ENCODE measurements around the gene SSUH2.

The SSUH2 gene

DNA sequence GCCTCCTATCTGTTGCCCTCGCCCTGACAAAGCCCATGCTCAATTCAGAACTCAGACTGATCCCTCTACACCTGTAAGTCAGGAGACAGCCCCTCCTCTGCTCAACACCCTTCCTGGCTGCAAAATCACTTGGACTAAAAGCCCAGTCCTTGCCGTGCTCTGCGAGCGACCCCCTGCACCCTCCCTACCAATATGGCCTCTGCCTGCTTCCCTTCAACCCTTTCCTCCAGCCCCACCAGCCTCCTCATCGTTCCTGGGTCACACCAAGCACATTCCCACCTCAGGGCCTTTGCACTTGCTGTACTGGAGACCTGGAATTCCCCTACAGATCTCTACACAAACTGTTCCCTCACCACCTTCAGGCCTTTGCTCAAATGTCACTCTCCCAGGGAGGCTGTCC, 5.2 kb upstream of the SSUH2 start:
- DNase-seq (ENCODE audit: extremely low read depth, low read depth): no peak
- no peak overlapping the region for H3K4me3 ChIP-seq (replicated peaks; ENCODE audit: low read depth, low read length)
- TF ChIP-seq, protein P1, sequence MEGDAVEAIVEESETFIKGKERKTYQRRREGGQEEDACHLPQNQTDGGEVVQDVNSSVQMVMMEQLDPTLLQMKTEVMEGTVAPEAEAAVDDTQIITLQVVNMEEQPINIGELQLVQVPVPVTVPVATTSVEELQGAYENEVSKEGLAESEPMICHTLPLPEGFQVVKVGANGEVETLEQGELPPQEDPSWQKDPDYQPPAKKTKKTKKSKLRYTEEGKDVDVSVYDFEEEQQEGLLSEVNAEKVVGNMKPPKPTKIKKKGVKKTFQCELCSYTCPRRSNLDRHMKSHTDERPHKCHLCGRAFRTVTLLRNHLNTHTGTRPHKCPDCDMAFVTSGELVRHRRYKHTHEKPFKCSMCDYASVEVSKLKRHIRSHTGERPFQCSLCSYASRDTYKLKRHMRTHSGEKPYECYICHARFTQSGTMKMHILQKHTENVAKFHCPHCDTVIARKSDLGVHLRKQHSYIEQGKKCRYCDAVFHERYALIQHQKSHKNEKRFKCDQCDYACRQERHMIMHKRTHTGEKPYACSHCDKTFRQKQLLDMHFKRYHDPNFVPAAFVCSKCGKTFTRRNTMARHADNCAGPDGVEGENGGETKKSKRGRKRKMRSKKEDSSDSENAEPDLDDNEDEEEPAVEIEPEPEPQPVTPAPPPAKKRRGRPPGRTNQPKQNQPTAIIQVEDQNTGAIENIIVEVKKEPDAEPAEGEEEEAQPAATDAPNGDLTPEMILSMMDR (IDR thresholded peaks at IDR 0.05; ENCODE audit: low read depth, low read length, missing control alignments): no peak

DNA sequence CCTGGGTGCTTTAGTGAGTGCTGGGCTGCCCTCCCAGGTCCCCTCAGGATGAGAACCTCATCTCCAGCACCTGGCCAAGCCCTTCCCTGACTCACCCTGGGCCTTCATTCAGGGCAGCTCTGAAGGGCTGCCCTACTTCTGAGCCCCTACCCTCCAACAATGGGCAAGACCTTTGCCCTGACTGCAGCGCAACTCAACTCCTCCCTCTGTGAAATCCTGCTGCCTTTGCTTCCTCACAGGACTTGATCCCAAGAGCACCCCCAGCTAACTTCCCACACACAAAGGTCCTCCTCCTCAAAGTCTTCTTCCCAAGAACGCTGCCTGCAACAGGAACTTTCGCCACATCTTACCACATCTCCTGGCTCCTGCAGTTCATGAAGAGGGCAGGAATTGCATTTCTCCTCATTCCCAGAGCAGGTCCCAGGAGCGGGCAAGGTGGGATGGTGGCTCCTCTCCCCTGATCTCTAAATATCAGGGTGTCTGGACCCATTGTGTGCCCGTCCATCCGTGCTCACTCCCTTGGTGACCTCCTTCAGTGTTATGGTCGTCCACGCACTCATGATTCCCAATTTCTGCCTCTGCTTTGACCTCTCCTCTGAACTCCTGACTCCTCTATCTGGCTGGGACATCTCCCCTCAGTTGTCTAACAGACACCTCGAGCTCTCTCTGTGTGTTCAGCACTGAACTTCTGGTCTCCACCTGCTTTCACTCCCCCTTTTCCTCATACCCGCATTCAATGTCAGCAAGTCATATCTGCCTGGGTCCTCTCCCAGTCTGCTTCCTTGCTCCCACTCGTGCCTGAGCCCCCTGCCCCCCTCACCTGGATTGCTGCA, 4.5 kb upstream of the SSUH2 start:
- TF ChIP-seq, protein P1 (IDR thresholded peaks at IDR 0.05; ENCODE audit: low read depth, low read length, missing control alignments): no peak
- H3K4me3 ChIP-seq (replicated peaks; ENCODE audit: low read depth, low read length): no peak overlapping the region
- no peak for DNase-seq (ENCODE audit: extremely low read depth, low read depth)

DNA sequence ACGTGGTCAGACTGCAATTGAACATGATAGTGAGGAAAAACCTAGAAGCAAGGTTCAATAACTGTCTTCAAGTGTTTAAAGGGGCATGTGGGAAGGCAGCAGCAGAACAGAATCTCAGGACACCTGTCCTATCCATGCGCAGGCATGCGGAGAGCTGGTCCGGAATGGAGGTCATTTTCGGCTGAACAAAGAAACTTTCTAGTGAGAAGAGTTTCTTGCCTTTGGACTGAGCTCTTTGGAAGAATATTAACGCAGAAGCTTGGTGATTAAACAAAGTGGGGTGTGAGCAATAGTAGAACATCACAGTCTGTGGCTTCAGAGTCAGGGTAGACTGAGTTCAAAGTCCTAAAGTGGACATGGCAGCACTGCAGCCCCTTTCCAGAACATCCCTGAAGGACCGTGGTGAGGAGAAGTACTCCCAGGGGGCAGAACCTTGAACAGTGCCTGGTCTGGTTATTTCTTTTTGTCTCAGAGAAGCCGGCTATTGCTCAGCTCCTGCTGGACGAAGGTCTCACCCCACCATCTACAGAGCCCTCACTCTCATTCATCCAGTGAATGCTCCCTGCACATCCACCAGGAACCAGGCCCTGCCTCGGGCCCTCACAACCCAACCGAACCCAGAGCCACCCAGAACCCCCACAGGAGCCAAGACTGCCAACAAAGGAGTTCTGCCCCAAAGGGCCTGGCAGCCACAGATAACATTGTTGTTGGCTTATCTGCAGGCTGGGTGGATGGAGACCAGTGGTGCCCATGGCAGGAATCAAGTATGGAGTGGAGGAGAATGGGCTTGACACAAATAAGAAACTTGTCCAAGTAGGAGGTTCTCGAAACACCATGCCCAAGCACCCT, 2.8 kb upstream of the SSUH2 start:
- DNase-seq (ENCODE audit: extremely low read depth, low read depth): no peak
- no peak overlapping the region for H3K4me3 ChIP-seq (replicated peaks; ENCODE audit: low read depth, low read length)
- TF ChIP-seq, protein P1 (IDR thresholded peaks at IDR 0.05; ENCODE audit: low read depth, low read length, missing control alignments): no peak

DNA sequence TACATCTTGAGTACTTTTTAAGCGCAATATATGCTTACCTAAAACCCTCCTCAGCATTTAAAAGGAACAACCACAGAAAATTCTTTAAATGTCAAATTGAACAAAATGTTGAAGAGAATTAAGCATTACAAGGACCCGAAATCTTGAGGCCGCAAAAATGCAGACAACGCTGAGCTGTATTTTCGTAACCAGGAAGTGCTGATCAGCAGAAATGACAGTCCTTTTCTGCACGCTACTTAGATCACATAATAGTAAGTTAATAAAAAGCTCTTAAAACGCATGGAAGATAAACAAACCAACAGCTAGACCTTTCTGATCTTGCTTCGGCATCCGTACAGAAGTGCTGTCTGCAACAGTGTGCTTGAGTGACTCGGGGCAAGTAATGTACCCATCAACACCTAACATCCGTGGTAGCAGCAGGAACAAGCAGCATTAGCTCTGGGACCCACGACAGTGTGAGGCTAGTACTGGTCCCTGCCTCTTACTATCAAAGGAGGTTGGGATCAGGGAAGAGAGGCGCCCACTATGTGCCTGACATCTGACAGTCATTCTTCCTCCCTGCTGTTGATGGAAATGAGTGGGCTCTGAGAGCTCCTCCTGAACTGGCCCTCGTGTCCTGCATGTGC, 1.8 kb upstream of the SSUH2 start:
- no peak for DNase-seq (ENCODE audit: extremely low read depth, low read depth)
- no peak overlapping the region for H3K4me3 ChIP-seq (replicated peaks; ENCODE audit: low read depth, low read length)
- TF ChIP-seq, protein P1 (IDR thresholded peaks at IDR 0.05; ENCODE audit: low read depth, low read length, missing control alignments): no peak

DNA sequence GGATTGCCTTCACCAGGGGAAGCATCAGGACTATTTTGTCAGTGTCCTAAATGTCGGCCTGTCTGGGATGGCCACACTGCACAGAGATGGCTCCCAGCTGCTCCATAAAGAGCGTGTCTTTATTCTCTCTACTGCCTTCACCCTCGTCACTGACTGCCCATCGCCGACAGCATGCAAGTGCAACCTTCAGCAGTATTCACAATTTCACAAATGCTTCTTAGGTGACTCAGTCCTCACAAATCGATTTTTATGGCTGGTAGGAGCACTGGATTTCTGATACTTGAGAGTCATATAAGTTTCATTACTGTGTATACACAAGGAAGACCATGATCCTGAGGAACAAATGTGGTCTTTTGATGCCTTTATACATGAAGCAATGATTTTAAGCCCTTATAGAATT, 1.1 kb upstream of the SSUH2 start:
- TF ChIP-seq, protein P1 (IDR thresholded peaks at IDR 0.05; ENCODE audit: low read depth, low read length, missing control alignments): no peak
- no peak for DNase-seq (ENCODE audit: extremely low read depth, low read depth)
- H3K4me3 ChIP-seq (replicated peaks; ENCODE audit: low read depth, low read length): no peak overlapping the region

DNA sequence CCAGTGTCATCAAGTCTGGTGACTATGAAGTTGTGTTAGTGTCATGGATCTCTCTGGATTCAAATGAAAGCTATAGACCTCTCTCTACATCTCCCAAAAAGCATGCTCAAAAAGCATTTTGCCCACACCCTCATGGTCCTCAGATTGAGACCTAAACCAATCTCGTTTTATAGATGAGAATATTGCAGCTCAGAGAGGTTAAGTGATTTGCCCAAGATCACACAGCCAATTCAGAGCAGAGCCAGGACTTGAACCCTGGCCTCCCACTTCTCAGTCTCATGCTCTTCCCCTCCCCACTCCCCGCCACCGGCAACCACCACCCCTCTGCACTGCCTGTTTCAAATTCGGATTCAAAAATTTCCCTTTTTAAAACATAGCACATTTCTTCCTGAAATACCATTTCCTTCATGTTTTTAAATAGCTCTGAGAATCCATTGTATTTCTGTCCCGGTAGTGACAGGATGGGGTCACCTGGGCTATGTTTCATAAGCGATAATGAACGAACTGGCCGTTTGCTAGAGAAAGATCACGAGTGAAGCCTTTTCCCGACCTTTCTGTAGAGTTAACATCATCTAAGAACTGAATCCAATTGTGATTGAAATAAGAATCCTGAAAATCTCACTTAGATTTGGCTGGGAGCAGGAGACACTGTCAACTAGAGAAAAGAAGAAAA, 769 bp downstream of the SSUH2 start:
- TF ChIP-seq, protein P1 (IDR thresholded peaks at IDR 0.05; ENCODE audit: low read depth, low read length, missing control alignments): no peak
- DNase-seq (ENCODE audit: extremely low read depth, low read depth): no peak
- no peak overlapping the region for H3K4me3 ChIP-seq (replicated peaks; ENCODE audit: low read depth, low read length)
